Measurements from ENCODE around the gene POMT1. TPM values are rescaled to one million over a fixed set of nuclear protein-coding genes. Genes with fewer than 3 reads are reported as not detected.
A peak's percentile ranks its signal among the peaks of the same experiment; 100 is the strongest.

The POMT1 gene
- total RNA-seq, 1 experiment from 2014 or later = 19.7 TPM

DNA sequence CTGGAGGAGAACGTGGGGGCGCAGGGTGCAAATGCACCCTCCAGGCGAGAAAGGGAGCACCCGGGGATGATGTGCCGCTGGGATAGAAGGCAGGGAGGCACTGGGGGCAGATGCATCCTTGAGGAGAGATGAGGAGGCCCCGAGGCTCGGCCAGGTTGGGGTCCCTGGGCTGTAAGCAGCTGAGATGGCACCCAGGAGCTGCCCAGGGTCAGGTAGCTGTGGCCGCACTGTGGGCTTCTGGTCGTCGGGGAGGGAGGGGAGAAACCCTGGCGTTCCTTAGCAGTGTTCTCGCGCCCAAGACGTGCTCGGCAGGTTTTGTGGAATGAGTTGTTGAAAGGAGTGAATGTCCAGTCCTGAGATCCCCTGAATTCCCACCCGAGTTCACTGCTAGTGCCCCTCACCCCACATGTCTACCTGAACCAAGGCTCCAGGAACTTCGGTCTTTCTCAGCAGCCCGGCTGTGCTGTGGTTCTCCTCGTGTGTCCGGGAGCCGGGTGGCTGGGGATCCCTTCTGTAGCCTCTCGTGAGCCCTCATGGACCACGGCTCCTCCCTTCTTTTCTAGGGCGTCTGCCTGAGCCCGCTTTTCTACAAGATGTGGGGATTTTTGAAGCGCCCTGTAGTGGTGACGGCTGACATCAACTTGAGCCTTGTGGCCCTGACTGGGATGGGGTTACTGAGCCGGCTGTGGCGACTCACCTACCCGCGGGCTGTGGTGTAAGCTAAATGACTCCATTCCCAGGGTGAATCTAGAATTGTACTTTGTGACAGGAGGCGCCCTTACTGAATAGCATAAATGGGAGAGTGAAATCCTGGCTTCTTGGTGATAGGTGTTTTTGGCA is 1.1 kb downstream of the POMT1 start:
- H3K4me1 Mint-ChIP-seq (ENCODE audit: insufficient read depth, unreplicated experiment) = peaks cover 15% of the 10 kb centered on the region
- intact Hi-C loops (cut with micrococcal nuclease) = loop anchor here (10.0 kb wide), 1 partner anchor 241 kb away; the partner anchor contains the start of gene RAPGEF1
- peak overlapping the region; percentile 86 for H3K4me3 Mint-ChIP-seq (ENCODE audit: unreplicated experiment)
- no peaks in the 10 kb centered on the region for H3K27me3 Mint-ChIP-seq (ENCODE audit: insufficient read depth, unreplicated experiment)
- no peaks in the 10 kb centered on the region for H3K9me3 Mint-ChIP-seq (ENCODE audit: unreplicated experiment)
- no TSS peak for BruUV-seq (replicated peaks)
- H3K36me3 Mint-ChIP-seq (ENCODE audit: insufficient read depth, unreplicated experiment) = peaks cover 40% of the 10 kb centered on the region
- peak; percentile 49 for DNase-seq (ENCODE audit: unreplicated experiment)
- POLR2A ChIA-PET = interaction anchor here (0.6 to 1.4 kb wide), 8 partner anchors 10 to 154 kb away, joined by 3 to 6 read pairs (median 4); no protein-coding TSS in a partner anchor
- no peak for TF ChIP-seq CTCF (IDR thresholded peaks at IDR 0.05; ENCODE audit: unreplicated experiment)
- CTCF ChIA-PET = interaction anchor here (0.7 to 1.3 kb wide), 4 partner anchors 108 to 327 kb away, joined by 3 to 5 read pairs (median 4); partner anchors contain the start of gene RAPGEF1
- peak overlapping the region; percentile 84 for H3K27ac Mint-ChIP-seq (ENCODE audit: low read depth, unreplicated experiment)

DNA sequence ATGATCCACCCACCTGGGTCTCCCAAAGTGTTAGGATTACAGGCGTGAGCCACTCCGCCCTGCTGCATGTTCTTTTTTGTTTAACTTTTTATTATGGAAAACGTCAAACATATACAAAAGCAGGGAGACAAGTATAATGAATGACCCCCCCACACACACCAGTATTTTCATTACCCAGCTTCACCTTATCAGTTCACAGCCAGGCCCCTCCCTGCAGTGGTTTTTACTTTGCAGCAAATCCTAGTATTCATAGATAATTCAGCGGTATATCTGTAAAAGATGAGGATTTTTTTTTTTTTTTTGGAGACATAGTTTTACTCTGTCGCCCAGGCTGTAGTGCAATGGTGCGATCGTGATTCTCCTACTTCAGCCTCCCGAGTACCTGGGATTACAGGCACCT is 2.3 kb downstream of the POMT1 start:
- ChIA-PET POLR2A (interaction anchor here (0.6 to 1.0 kb wide), 2 partner anchors 233 to 789 kb away, joined by 3 read pairs; no protein-coding TSS in a partner anchor), CTCF (interaction anchor here (0.6 to 0.7 kb wide), 2 partner anchors 256 to 326 kb away, joined by 3 read pairs; no protein-coding TSS in a partner anchor)
- Mint-ChIP-seq H3K4me3 (ENCODE audit: unreplicated experiment) (peak overlapping the region; percentile 33), H3K9me3 (ENCODE audit: unreplicated experiment) (no peaks in the 10 kb centered on the region), H3K27me3 (ENCODE audit: insufficient read depth, unreplicated experiment) (no peaks in the 10 kb centered on the region), H3K27ac (ENCODE audit: low read depth, unreplicated experiment) (peak overlapping the region; percentile 84), H3K36me3 (ENCODE audit: insufficient read depth, unreplicated experiment) (peaks cover 41% of the 10 kb centered on the region), H3K4me1 (ENCODE audit: insufficient read depth, unreplicated experiment) (peaks cover 15% of the 10 kb centered on the region)
- no peak for TF ChIP-seq CTCF (IDR thresholded peaks at IDR 0.05; ENCODE audit: unreplicated experiment)
- no TSS peak for BruUV-seq (replicated peaks)
- no peak for DNase-seq (ENCODE audit: unreplicated experiment)
- intact Hi-C loops (cut with micrococcal nuclease) = loop anchor here (10.0 kb wide), 1 partner anchor 240 kb away; the partner anchor contains the start of gene RAPGEF1

DNA sequence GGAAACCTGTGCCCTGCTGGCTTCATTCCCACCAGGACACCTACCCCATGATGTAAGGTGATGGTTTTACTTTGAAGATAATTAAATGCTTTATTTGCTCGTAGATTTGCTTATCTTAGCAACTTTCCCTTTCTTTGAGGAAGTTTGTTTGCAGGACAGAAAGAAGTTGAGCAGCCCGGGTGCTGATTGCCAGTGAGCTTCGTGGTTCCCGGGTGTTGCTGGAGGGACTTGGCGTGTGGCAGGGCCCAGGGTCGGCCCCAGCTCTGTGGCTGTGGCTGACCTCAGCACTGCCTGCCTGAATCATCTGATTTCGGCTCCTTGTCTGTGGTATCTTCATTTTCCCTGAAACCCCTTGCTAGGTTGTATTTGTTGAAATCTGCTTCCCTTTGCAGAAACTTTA is 8.7 kb downstream of the POMT1 start:
- CTCF ChIA-PET = interaction anchor here (0.6 kb wide), 1 partner anchor 236 kb away, joined by 4 read pairs; no protein-coding TSS in a partner anchor
- Mint-ChIP-seq H3K9me3 (ENCODE audit: unreplicated experiment) (no peaks in the 10 kb centered on the region), H3K4me3 (ENCODE audit: unreplicated experiment) (no peak overlapping the region), H3K27ac (ENCODE audit: low read depth, unreplicated experiment) (no peak overlapping the region), H3K4me1 (ENCODE audit: insufficient read depth, unreplicated experiment) (no peaks in the 10 kb centered on the region), H3K36me3 (ENCODE audit: insufficient read depth, unreplicated experiment) (peaks cover 46% of the 10 kb centered on the region), H3K27me3 (ENCODE audit: insufficient read depth, unreplicated experiment) (no peaks in the 10 kb centered on the region)
- no peak for TF ChIP-seq CTCF (IDR thresholded peaks at IDR 0.05; ENCODE audit: unreplicated experiment)
- POLR2A ChIA-PET = no interaction called here
- BruUV-seq (replicated peaks) = no TSS peak
- intact Hi-C loops (cut with micrococcal nuclease) = no loop called here
- no peak for DNase-seq (ENCODE audit: unreplicated experiment)

DNA sequence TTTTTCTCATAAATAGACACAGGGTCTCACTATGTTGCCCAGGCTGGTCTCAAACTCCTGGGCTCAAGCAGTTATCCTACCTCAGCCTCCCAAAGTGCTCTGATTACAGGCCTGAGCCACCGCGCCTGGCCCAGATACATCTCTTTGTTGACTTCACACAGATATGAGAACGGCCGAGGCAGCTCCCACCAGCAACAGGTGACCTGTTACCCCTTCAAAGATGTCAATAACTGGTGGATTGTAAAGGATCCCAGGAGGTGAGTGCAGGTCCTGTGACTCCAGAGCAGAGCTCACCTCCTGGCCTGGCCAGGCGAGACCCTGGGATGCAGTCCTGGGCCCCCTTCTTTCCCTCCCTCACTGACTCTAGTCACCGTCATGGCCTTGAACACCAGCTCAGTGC is 9.2 kb downstream of the POMT1 start:
- no peak for TF ChIP-seq CTCF (IDR thresholded peaks at IDR 0.05; ENCODE audit: unreplicated experiment)
- H3K27ac Mint-ChIP-seq (ENCODE audit: low read depth, unreplicated experiment) = no peak overlapping the region
- CTCF ChIA-PET = interaction anchor here (0.6 kb wide), 1 partner anchor 235 kb away, joined by 4 read pairs; no protein-coding TSS in a partner anchor
- H3K36me3 Mint-ChIP-seq (ENCODE audit: insufficient read depth, unreplicated experiment) = peaks cover 46% of the 10 kb centered on the region
- H3K9me3 Mint-ChIP-seq (ENCODE audit: unreplicated experiment) = no peaks in the 10 kb centered on the region
- no peak for DNase-seq (ENCODE audit: unreplicated experiment)
- POLR2A ChIA-PET = no interaction called here
- no peak overlapping the region for H3K4me3 Mint-ChIP-seq (ENCODE audit: unreplicated experiment)
- no peaks in the 10 kb centered on the region for H3K4me1 Mint-ChIP-seq (ENCODE audit: insufficient read depth, unreplicated experiment)
- no peaks in the 10 kb centered on the region for H3K27me3 Mint-ChIP-seq (ENCODE audit: insufficient read depth, unreplicated experiment)
- intact Hi-C loops (cut with micrococcal nuclease) = no loop called here
- BruUV-seq (replicated peaks) = no TSS peak

Data from MCF 10A (cell line).